GM23338 (cell line): ENCODE measurements around the gene ICOS. TPM values are rescaled to one million over a fixed set of nuclear protein-coding genes. Genes with fewer than 3 reads are reported as not detected.

Experiments
- ATAC-seq: fragments of 200-7000 bp; cut with Tn5 transposase; 3 replicates; pipeline ENCODE4 v1.9.1; 2020
- DNase-seq: peaks from one replicate; pipeline ENCODE4 v3.0.0-alpha.2; 2015; ENCODE audit warnings: low spot score
- H2AFZ ChIP-seq: fragments of 200-600 bp; sonication (generic); 2 replicates; pipeline ENCODE4 v1.8.0; 2016; ENCODE audit warnings: antibody characterized with exemption, mild to moderate bottlenecking, moderate library complexity
- H3F3A ChIP-seq: fragments of 200-600 bp; sonication (generic); replicated peaks from 2 replicates; pipeline ENCODE4 v1.8.0; 2017; ENCODE audit warnings: antibody characterized with exemption, mixed run types, low read depth
- H3K27ac ChIP-seq: fragments of 200-600 bp; sonication (generic); 2 replicates; pipeline ENCODE4 v1.6.1; 2016; ENCODE audit warnings: low read depth
- H3K27me3 ChIP-seq: fragments of 200-600 bp; sonication (generic); 2 replicates; pipeline ENCODE4 v1.8.0; 2016; ENCODE audit warnings: mild to moderate bottlenecking, mixed run types, moderate library complexity; ENCODE audit not compliant: insufficient read depth
- H3K36me3 ChIP-seq: fragments of 200-600 bp; sonication (generic); 2 replicates; pipeline ENCODE4 v1.8.0; 2016; ENCODE audit warnings: mild to moderate bottlenecking; ENCODE audit not compliant: insufficient read depth
- H3K4me1 ChIP-seq: fragments of 200-600 bp; sonication (generic); 2 replicates; pipeline ENCODE4 v1.8.0; 2016; ENCODE audit warnings: mild to moderate bottlenecking, moderate library complexity; ENCODE audit not compliant: insufficient read depth
- H3K4me2 ChIP-seq: fragments of 200-600 bp; sonication (generic); 2 replicates; pipeline ENCODE4 v1.7.1; 2017; ENCODE audit warnings: mixed run types
- H3K4me3 ChIP-seq: fragments of 200-600 bp; sonication (generic); 2 replicates; pipeline ENCODE4 v1.6.1; 2016; ENCODE audit warnings: mixed run types
- H3K79me2 ChIP-seq: fragments of 200-600 bp; sonication (generic); replicated peaks from 2 replicates; pipeline ENCODE4 v1.8.0; 2017; ENCODE audit warnings: mild to moderate bottlenecking; ENCODE audit not compliant: insufficient read depth
- H3K9me2 ChIP-seq: fragments of 200-600 bp; sonication (generic); 2 replicates; pipeline ENCODE4 v1.8.0; 2017; ENCODE audit not compliant: insufficient read depth
- H4K20me1 ChIP-seq: fragments of 200-600 bp; sonication (generic); replicated peaks from 2 replicates; pipeline ENCODE4 v1.8.0; 2017; ENCODE audit warnings: mild to moderate bottlenecking; ENCODE audit not compliant: insufficient read depth
- H3K27ac Mint-ChIP-seq: 2 replicates; pipeline ENCODE4 v1.8.0; 2020; ENCODE audit warnings: inconsistent platforms, mild to moderate bottlenecking, moderate library complexity, mixed read lengths
- H3K27me3 Mint-ChIP-seq: 3 replicates; pipeline ENCODE4 v1.8.0; 2022; ENCODE audit warnings: low read depth, mild to moderate bottlenecking, moderate library complexity, mixed read lengths, inconsistent platforms; ENCODE audit not compliant: insufficient read depth, poor library complexity
- H3K36me3 Mint-ChIP-seq: 3 replicates; pipeline ENCODE4 v1.8.0; 2021; ENCODE audit warnings: low read depth, mild to moderate bottlenecking, inconsistent platforms, moderate library complexity, mixed read lengths
- H3K4me1 Mint-ChIP-seq: 3 replicates; pipeline ENCODE4 v1.8.0; 2020; ENCODE audit warnings: mild to moderate bottlenecking, inconsistent platforms, mixed read lengths
- H3K4me3 Mint-ChIP-seq: 3 replicates; pipeline ENCODE4 v1.8.0; 2021; ENCODE audit warnings: moderate library complexity, mild to moderate bottlenecking, inconsistent platforms, mixed read lengths
- H3K9me3 Mint-ChIP-seq: 3 replicates; pipeline ENCODE4 v1.8.0; 2020; ENCODE audit warnings: moderate library complexity, mild to moderate bottlenecking, inconsistent platforms, mixed read lengths
- CREB1 ChIP-seq: fragments of 250-450 bp; sonication (Bioruptor Pico); IDR thresholded peaks from 2 replicates; pipeline ENCODE4 v1.5.0; 2020; ENCODE audit warnings: low read depth, mild to moderate bottlenecking, moderate library complexity
- EZH2 ChIP-seq: fragments of 200-600 bp; sonication (generic); IDR thresholded peaks from one replicate; pipeline ENCODE4 v1.8.0; 2017; ENCODE audit warnings: antibody characterized with exemption, mild to moderate bottlenecking, low read depth; ENCODE audit not compliant: unreplicated experiment
- EZH2phosphoT487 ChIP-seq: fragments of 200-600 bp; sonication (generic); IDR thresholded peaks from one replicate; pipeline ENCODE4 v1.8.1; 2018; ENCODE audit warnings: antibody characterized with exemption; ENCODE audit not compliant: unreplicated experiment
- JUNB ChIP-seq: IDR thresholded peaks from one replicate; pipeline ENCODE4 v1.6.1; 2016; ENCODE audit warnings: antibody characterized with exemption; ENCODE audit not compliant: unreplicated experiment
- NANOG ChIP-seq: IDR thresholded peaks from 2 replicates; pipeline ENCODE4 v1.6.1; 2016; ENCODE audit warnings: antibody characterized with exemption, borderline replicate concordance
- POLR2AphosphoS5 ChIP-seq: IDR thresholded peaks from 2 replicates; pipeline ENCODE4 v1.6.1; 2016; ENCODE audit warnings: antibody characterized with exemption, low read depth
- STAT1 ChIP-seq: IDR thresholded peaks from one replicate; pipeline ENCODE4 v1.6.1; 2016; ENCODE audit warnings: antibody characterized with exemption; ENCODE audit not compliant: unreplicated experiment
- ZNF114 ChIP-seq: fragments of 250-450 bp; sonication (Bioruptor Pico); IDR thresholded peaks from 2 replicates; pipeline ENCODE4 v1.5.0; 2020; ENCODE audit warnings: mild to moderate bottlenecking, moderate library complexity
- ZNF331 ChIP-seq: fragments of 250-450 bp; sonication (Bioruptor Pico); IDR thresholded peaks from 2 replicates; pipeline ENCODE4 v1.5.0; 2020; ENCODE audit warnings: low read depth, mild to moderate bottlenecking, moderate library complexity
- polyA plus RNA-seq: library from polyadenylated mRNA; unstranded; fragments of >200 nt; fragmentation: Nextera tagmentation; extraction: Ambion mirVana; gene quantifications from 2 replicates; pipeline ENCODE4 v1.2.1, GENCODE V29; 2016
- total RNA-seq: library from RNA; depleted of rRNA; stranded (reverse); fragments of >200 nt; shearing (Covaris generic); gene quantifications from 2 replicates; pipeline ENCODE4 v1.2.3, GENCODE V29; 2014
- TF ChIP-seq, protein P1 (sequence below): IDR thresholded peaks from 2 replicates; pipeline ENCODE4 v1.6.1; 2016; ENCODE audit warnings: antibody characterized with exemption
- TF ChIP-seq, protein P2 (sequence below): fragments of 250-450 bp; sonication (Bioruptor Pico); IDR thresholded peaks from 2 replicates; pipeline ENCODE4 v1.5.0; 2020; ENCODE audit warnings: mild to moderate bottlenecking, moderate library complexity
- TF ChIP-seq, protein P3 (sequence below), 2 experiments: fragments of 200-600 bp in 1 of 2; sonication (generic) in 1 of 2; conservative IDR thresholded peaks; 2 replicates each; pipeline versions ENCODE4 v1.5.1 to v1.6.1; 2016 to 2017; ENCODE audit warnings: antibody characterized with exemption in 2 of 2, low read depth in 2 of 2, mild to moderate bottlenecking in 2 of 2, moderate library complexity in 1 of 2
- TF ChIP-seq, protein P4 (sequence below): IDR thresholded peaks from one replicate; pipeline ENCODE4 v1.6.1; 2018; ENCODE audit warnings: antibody characterized with exemption; ENCODE audit not compliant: unreplicated experiment

The ICOS gene
- total and polyA plus RNA-seq, 2 experiments from 2014 or later, result not detected

DNA sequence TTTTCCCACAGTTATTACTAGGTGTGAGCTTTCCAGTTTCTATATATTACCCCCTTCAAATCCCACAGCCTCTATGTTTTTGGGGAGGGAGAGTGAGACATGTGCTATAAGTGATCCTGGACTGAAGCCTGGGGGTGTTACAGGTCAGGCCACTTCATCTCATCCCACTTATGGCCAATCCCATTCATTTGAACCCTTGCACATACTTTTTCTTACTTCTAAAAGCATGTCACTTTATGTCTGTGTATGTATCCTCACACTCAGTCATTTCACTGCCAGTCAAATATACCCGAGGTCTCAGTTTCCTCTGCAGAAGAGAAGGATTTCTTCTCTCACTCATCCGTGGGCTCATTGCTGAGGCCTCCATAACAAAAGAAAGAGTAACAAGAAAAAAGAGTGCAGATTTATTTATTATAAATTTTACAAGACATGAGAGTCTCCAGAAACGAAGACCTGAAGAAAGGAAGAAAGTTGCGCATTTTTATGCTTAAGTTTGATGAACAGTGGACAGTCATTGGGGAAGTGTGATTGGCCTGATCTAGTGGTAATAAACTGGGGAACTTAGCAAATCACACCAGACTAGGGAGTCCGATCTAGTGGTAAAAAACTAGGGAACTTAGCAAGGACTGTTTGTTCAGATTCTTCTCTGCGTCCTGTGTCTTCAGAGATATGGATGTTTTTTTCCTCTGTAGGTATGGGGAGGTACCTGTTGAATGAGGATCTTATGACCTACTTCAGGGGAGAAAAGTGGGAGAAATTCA lies 52.1 kb downstream of the ICOS start:
- DNase-seq (no peak), ATAC-seq (no peak)
- Histone ChIP-seq H3K36me3 (no peaks in the 10 kb centered on the region), H3K4me3 (no peak overlapping the region), H3K4me2 (no peak overlapping the region), H3K9me2 (0 out of 2 replicates have a peak, but pooled peaks cover 3% of the 10 kb centered on the region), H4K20me1 (no peaks in the 10 kb centered on the region), H3K4me1 (no peaks in the 10 kb centered on the region), H3K27me3 (no peaks in the 10 kb centered on the region), H3K79me2 (no peaks in the 10 kb centered on the region), H2AFZ (peak overlapping the region; percentile 59; the same call in 1 of the 2 replicates), H3K27ac (no peak overlapping the region), H3F3A (no peaks in the 10 kb centered on the region)
- Mint-ChIP-seq H3K4me3 (no peak overlapping the region), H3K9me3 (no peaks in the 10 kb centered on the region), H3K4me1 (no peaks in the 10 kb centered on the region), H3K27me3 (peaks cover 3% of the 10 kb centered on the region), H3K27ac (no peak overlapping the region), H3K36me3 (no peaks in the 10 kb centered on the region)
- TF ChIP-seq JUNB (no peak), EZH2 (no peak), STAT1 (no peak), ZNF331 (CRISPR knock-in tag) (no peak), ZNF114 (CRISPR knock-in tag) (no peak), POLR2AphosphoS5 (no peak), NANOG (no peak), EZH2phosphoT487 (no peak), CREB1 (CRISPR knock-in tag) (no peak)
- TF ChIP-seq, protein P1, sequence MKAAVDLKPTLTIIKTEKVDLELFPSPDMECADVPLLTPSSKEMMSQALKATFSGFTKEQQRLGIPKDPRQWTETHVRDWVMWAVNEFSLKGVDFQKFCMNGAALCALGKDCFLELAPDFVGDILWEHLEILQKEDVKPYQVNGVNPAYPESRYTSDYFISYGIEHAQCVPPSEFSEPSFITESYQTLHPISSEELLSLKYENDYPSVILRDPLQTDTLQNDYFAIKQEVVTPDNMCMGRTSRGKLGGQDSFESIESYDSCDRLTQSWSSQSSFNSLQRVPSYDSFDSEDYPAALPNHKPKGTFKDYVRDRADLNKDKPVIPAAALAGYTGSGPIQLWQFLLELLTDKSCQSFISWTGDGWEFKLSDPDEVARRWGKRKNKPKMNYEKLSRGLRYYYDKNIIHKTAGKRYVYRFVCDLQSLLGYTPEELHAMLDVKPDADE, result no peak
- TF ChIP-seq, protein P2, sequence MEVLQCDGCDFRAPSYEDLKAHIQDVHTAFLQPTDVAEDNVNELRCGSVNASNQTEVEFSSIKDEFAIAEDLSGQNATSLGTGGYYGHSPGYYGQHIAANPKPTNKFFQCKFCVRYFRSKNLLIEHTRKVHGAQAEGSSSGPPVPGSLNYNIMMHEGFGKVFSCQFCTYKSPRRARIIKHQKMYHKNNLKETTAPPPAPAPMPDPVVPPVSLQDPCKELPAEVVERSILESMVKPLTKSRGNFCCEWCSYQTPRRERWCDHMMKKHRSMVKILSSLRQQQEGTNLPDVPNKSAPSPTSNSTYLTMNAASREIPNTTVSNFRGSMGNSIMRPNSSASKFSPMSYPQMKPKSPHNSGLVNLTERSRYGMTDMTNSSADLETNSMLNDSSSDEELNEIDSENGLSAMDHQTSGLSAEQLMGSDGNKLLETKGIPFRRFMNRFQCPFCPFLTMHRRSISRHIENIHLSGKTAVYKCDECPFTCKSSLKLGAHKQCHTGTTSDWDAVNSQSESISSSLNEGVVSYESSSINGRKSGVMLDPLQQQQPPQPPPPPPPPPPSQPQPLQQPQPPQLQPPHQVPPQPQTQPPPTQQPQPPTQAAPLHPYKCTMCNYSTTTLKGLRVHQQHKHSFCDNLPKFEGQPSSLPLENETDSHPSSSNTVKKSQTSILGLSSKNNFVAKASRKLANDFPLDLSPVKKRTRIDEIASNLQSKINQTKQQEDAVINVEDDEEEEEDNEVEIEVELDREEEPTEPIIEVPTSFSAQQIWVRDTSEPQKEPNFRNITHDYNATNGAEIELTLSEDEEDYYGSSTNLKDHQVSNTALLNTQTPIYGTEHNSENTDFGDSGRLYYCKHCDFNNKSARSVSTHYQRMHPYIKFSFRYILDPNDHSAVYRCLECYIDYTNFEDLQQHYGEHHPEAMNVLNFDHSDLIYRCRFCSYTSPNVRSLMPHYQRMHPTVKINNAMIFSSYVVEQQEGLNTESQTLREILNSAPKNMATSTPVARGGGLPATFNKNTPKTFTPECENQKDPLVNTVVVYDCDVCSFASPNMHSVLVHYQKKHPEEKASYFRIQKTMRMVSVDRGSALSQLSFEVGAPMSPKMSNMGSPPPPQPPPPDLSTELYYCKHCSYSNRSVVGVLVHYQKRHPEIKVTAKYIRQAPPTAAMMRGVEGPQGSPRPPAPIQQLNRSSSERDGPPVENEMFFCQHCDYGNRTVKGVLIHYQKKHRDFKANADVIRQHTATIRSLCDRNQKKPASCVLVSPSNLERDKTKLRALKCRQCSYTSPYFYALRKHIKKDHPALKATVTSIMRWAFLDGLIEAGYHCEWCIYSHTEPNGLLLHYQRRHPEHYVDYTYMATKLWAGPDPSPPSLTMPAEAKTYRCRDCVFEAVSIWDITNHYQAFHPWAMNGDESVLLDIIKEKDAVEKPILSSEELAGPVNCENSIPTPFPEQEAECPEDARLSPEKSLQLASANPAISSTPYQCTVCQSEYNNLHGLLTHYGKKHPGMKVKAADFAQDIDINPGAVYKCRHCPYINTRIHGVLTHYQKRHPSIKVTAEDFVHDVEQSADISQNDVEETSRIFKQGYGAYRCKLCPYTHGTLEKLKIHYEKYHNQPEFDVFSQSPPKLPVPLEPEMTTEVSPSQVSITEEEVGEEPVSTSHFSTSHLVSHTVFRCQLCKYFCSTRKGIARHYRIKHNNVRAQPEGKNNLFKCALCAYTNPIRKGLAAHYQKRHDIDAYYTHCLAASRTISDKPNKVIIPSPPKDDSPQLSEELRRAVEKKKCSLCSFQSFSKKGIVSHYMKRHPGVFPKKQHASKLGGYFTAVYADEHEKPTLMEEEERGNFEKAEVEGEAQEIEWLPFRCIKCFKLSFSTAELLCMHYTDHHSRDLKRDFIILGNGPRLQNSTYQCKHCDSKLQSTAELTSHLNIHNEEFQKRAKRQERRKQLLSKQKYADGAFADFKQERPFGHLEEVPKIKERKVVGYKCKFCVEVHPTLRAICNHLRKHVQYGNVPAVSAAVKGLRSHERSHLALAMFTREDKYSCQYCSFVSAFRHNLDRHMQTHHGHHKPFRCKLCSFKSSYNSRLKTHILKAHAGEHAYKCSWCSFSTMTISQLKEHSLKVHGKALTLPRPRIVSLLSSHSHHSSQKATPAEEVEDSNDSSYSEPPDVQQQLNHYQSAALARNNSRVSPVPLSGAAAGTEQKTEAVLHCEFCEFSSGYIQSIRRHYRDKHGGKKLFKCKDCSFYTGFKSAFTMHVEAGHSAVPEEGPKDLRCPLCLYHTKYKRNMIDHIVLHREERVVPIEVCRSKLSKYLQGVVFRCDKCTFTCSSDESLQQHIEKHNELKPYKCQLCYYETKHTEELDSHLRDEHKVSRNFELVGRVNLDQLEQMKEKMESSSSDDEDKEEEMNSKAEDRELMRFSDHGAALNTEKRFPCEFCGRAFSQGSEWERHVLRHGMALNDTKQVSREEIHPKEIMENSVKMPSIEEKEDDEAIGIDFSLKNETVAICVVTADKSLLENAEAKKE (CRISPR knock-in tag), result no peak
- TF ChIP-seq, protein P3, sequence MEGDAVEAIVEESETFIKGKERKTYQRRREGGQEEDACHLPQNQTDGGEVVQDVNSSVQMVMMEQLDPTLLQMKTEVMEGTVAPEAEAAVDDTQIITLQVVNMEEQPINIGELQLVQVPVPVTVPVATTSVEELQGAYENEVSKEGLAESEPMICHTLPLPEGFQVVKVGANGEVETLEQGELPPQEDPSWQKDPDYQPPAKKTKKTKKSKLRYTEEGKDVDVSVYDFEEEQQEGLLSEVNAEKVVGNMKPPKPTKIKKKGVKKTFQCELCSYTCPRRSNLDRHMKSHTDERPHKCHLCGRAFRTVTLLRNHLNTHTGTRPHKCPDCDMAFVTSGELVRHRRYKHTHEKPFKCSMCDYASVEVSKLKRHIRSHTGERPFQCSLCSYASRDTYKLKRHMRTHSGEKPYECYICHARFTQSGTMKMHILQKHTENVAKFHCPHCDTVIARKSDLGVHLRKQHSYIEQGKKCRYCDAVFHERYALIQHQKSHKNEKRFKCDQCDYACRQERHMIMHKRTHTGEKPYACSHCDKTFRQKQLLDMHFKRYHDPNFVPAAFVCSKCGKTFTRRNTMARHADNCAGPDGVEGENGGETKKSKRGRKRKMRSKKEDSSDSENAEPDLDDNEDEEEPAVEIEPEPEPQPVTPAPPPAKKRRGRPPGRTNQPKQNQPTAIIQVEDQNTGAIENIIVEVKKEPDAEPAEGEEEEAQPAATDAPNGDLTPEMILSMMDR (conservative IDR thresholded peaks at IDR 0.05; ENCODE audit: low read depth in 2 of 2), result no peak
- TF ChIP-seq, protein P4, sequence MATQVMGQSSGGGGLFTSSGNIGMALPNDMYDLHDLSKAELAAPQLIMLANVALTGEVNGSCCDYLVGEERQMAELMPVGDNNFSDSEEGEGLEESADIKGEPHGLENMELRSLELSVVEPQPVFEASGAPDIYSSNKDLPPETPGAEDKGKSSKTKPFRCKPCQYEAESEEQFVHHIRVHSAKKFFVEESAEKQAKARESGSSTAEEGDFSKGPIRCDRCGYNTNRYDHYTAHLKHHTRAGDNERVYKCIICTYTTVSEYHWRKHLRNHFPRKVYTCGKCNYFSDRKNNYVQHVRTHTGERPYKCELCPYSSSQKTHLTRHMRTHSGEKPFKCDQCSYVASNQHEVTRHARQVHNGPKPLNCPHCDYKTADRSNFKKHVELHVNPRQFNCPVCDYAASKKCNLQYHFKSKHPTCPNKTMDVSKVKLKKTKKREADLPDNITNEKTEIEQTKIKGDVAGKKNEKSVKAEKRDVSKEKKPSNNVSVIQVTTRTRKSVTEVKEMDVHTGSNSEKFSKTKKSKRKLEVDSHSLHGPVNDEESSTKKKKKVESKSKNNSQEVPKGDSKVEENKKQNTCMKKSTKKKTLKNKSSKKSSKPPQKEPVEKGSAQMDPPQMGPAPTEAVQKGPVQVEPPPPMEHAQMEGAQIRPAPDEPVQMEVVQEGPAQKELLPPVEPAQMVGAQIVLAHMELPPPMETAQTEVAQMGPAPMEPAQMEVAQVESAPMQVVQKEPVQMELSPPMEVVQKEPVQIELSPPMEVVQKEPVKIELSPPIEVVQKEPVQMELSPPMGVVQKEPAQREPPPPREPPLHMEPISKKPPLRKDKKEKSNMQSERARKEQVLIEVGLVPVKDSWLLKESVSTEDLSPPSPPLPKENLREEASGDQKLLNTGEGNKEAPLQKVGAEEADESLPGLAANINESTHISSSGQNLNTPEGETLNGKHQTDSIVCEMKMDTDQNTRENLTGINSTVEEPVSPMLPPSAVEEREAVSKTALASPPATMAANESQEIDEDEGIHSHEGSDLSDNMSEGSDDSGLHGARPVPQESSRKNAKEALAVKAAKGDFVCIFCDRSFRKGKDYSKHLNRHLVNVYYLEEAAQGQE, result no peak
